ENCODE data around the gene NCOA1.

Gene NCOA1

GRCh38 chr2:24512404-24512803 lies 21.4 kb downstream of the NCOA1 start:
- Histone ChIP-seq H3K36me3 (ENCODE audit: control insufficient read depth in 4 of 4, insufficient read depth in 4 of 4, low read length in 3 of 4) (no peaks in the 10 kb centered on the region), H3K27ac (ENCODE audit: insufficient read depth in 1 of 2, low read depth in 1 of 2, low read length in 2 of 2, poor library complexity in 1 of 2, severe bottlenecking in 2 of 2) (peak overlapping the region in 1 of 2 experiments; percentile 31), H3K4me3 (ENCODE audit: control insufficient read depth in 1 of 7, extremely low read depth in 1 of 7, insufficient read depth in 4 of 7, low read depth in 2 of 7, low read length in 6 of 7) (peak overlapping the region in 2 of 7 experiments; percentile 3 to 32), H3K4me1 (ENCODE audit: control extremely low read depth in 1 of 4, control insufficient read depth in 4 of 4, insufficient read depth in 4 of 4, low read length in 3 of 4) (peaks cover 1 to 33% (median 10%) of the 10 kb centered on the region in 4 experiments), H3K9me3 (ENCODE audit: control extremely low read depth in 1 of 5, control insufficient read depth in 4 of 5, insufficient read depth in 2 of 5, low read depth in 1 of 5, low read length in 4 of 5) (no peaks in the 10 kb centered on the region), H3K27me3 (replicated peaks in 2 of 5; ENCODE audit: control insufficient read depth in 4 of 5, insufficient read depth in 5 of 5, low read length in 4 of 5) (no peaks in the 10 kb centered on the region)
- POLR2A ChIA-PET, result interaction anchor here (0.7 kb wide), 1 partner anchor 29 kb away, joined by 3 read pairs; no protein-coding TSS in a partner anchor
- CTCF ChIA-PET, result interaction anchor here (1.0 kb wide), 1 partner anchor 16 kb away, joined by 3 read pairs; no protein-coding TSS in a partner anchor
- peak in 2 of 3 donors; percentile 38 to 44 for DNase-seq
- WGBS (ENCODE audit: insufficient coverage), result no CpG with 5 or more reads among the region's 2 CpGs

- Histone ChIP-seq H3K4me1 (ENCODE audit: control extremely low read depth in 1 of 4, control insufficient read depth in 4 of 4, insufficient read depth in 4 of 4, low read length in 3 of 4) (peaks cover 1 to 29% (median 8%) of the 10 kb centered on the region in 4 experiments), H3K27ac (ENCODE audit: insufficient read depth in 1 of 2, low read depth in 1 of 2, low read length in 2 of 2, poor library complexity in 1 of 2, severe bottlenecking in 2 of 2) (peak overlapping the region in 1 of 2 experiments; percentile 31), H3K4me3 (ENCODE audit: control insufficient read depth in 1 of 7, extremely low read depth in 1 of 7, insufficient read depth in 4 of 7, low read depth in 2 of 7, low read length in 6 of 7) (peak overlapping the region in 2 of 7 experiments; percentile 3 to 32), H3K9me3 (ENCODE audit: control extremely low read depth in 1 of 5, control insufficient read depth in 4 of 5, insufficient read depth in 2 of 5, low read depth in 1 of 5, low read length in 4 of 5) (no peaks in the 10 kb centered on the region), H3K27me3 (replicated peaks in 2 of 5; ENCODE audit: control insufficient read depth in 4 of 5, insufficient read depth in 5 of 5, low read length in 4 of 5) (no peaks in the 10 kb centered on the region), H3K36me3 (ENCODE audit: control insufficient read depth in 4 of 4, insufficient read depth in 4 of 4, low read length in 3 of 4) (no peaks in the 10 kb centered on the region)
- 100% methylated on average over 1 of the region's 6 CpGs for WGBS (ENCODE audit: insufficient coverage)
- ChIA-PET POLR2A (no interaction called here), CTCF (no interaction called here)
- no peak for DNase-seq
These were observed 21.8 kb downstream of the NCOA1 start for GRCh38 chr2:24512831-24513230.

- 80% methylated on average over 2 of the region's 9 CpGs for WGBS (ENCODE audit: insufficient coverage)
- no peak for DNase-seq
- Histone ChIP-seq H3K9me3 (ENCODE audit: control extremely low read depth in 1 of 5, control insufficient read depth in 4 of 5, insufficient read depth in 2 of 5, low read depth in 1 of 5, low read length in 4 of 5) (no peaks in the 10 kb centered on the region), H3K27me3 (replicated peaks in 2 of 5; ENCODE audit: control insufficient read depth in 4 of 5, insufficient read depth in 5 of 5, low read length in 4 of 5) (no peaks in the 10 kb centered on the region), H3K27ac (ENCODE audit: insufficient read depth in 1 of 2, low read depth in 1 of 2, low read length in 2 of 2, poor library complexity in 1 of 2, severe bottlenecking in 2 of 2) (no peak overlapping the region), H3K4me3 (ENCODE audit: control insufficient read depth in 1 of 7, extremely low read depth in 1 of 7, insufficient read depth in 4 of 7, low read depth in 2 of 7, low read length in 6 of 7) (no peak overlapping the region), H3K4me1 (ENCODE audit: control extremely low read depth in 1 of 4, control insufficient read depth in 4 of 4, insufficient read depth in 4 of 4, low read length in 3 of 4) (peaks cover 1 to 24% (median 7%) of the 10 kb centered on the region in 4 experiments), H3K36me3 (ENCODE audit: control insufficient read depth in 4 of 4, insufficient read depth in 4 of 4, low read length in 3 of 4) (no peaks in the 10 kb centered on the region)
- CTCF ChIA-PET, result no interaction called here
- POLR2A ChIA-PET, result no interaction called here
These were observed 22.4 kb downstream of the NCOA1 start for GRCh38 chr2:24513281-24514071.

- Histone ChIP-seq H3K9me3 (ENCODE audit: control extremely low read depth in 1 of 5, control insufficient read depth in 4 of 5, insufficient read depth in 2 of 5, low read depth in 1 of 5, low read length in 4 of 5) (peaks cover 0 to 1% (median 0%) of the 10 kb centered on the region in 5 experiments), H3K36me3 (ENCODE audit: control insufficient read depth in 4 of 4, insufficient read depth in 4 of 4, low read length in 3 of 4) (no peaks in the 10 kb centered on the region), H3K27ac (ENCODE audit: insufficient read depth in 1 of 2, low read depth in 1 of 2, low read length in 2 of 2, poor library complexity in 1 of 2, severe bottlenecking in 2 of 2) (no peak overlapping the region), H3K4me1 (ENCODE audit: control extremely low read depth in 1 of 4, control insufficient read depth in 4 of 4, insufficient read depth in 4 of 4, low read length in 3 of 4) (peaks cover 1 to 17% (median 7%) of the 10 kb centered on the region in 4 experiments), H3K4me3 (ENCODE audit: control insufficient read depth in 1 of 7, extremely low read depth in 1 of 7, insufficient read depth in 4 of 7, low read depth in 2 of 7, low read length in 6 of 7) (no peak overlapping the region), H3K27me3 (replicated peaks in 2 of 5; ENCODE audit: control insufficient read depth in 4 of 5, insufficient read depth in 5 of 5, low read length in 4 of 5) (no peaks in the 10 kb centered on the region)
- ChIA-PET POLR2A (no interaction called here), CTCF (no interaction called here)
- no peak for DNase-seq
- no CpG with 5 or more reads among the region's 2 CpGs for WGBS (ENCODE audit: insufficient coverage)
These were observed 23.8 kb downstream of the NCOA1 start for GRCh38 chr2:24514820-24515219.

- POLR2A ChIA-PET, result no interaction called here
- DNase-seq, result peak in 1 of 3 donors; percentile 35
- H3K4me1 ChIP-seq (ENCODE audit: control extremely low read depth in 1 of 4, control insufficient read depth in 4 of 4, insufficient read depth in 4 of 4, low read length in 3 of 4), result peaks cover 1 to 17% (median 7%) of the 10 kb centered on the region in 4 experiments
These were observed 24.3 kb downstream of the NCOA1 start for GRCh38 chr2:24515335-24515734.

GRCh38 chr2:24515831-24516230 lies 24.8 kb downstream of the NCOA1 start:
- Histone ChIP-seq H3K27ac (ENCODE audit: insufficient read depth in 1 of 2, low read depth in 1 of 2, low read length in 2 of 2, poor library complexity in 1 of 2, severe bottlenecking in 2 of 2) (no peak overlapping the region), H3K4me3 (ENCODE audit: control insufficient read depth in 1 of 7, extremely low read depth in 1 of 7, insufficient read depth in 4 of 7, low read depth in 2 of 7, low read length in 6 of 7) (no peak overlapping the region), H3K36me3 (ENCODE audit: control insufficient read depth in 4 of 4, insufficient read depth in 4 of 4, low read length in 3 of 4) (peaks cover 0 to 2% (median 0%) of the 10 kb centered on the region in 4 experiments), H3K4me1 (ENCODE audit: control extremely low read depth in 1 of 4, control insufficient read depth in 4 of 4, insufficient read depth in 4 of 4, low read length in 3 of 4) (peaks cover 1 to 17% (median 7%) of the 10 kb centered on the region in 4 experiments), H3K27me3 (replicated peaks in 2 of 5; ENCODE audit: control insufficient read depth in 4 of 5, insufficient read depth in 5 of 5, low read length in 4 of 5) (no peaks in the 10 kb centered on the region), H3K9me3 (ENCODE audit: control extremely low read depth in 1 of 5, control insufficient read depth in 4 of 5, insufficient read depth in 2 of 5, low read depth in 1 of 5, low read length in 4 of 5) (peaks cover 0 to 9% (median 0%) of the 10 kb centered on the region in 5 experiments)
- ChIA-PET POLR2A (no interaction called here), CTCF (interaction anchor here (0.7 to 1.2 kb wide), 3 partner anchors 9 to 160 kb away, joined by 3 read pairs; no protein-coding TSS in a partner anchor)
- peak in 2 of 3 donors; percentile 33 to 39 for DNase-seq
- WGBS (ENCODE audit: insufficient coverage), result no CpG with 5 or more reads among the region's 2 CpGs

More at GRCh38 chr2:24515335-24515734, 24.3 kb downstream of the NCOA1 start:
- CTCF ChIA-PET, result interaction anchor here (1.2 kb wide), 1 partner anchor 8 kb away, joined by 3 read pairs; no protein-coding TSS in a partner anchor
- peaks cover 0 to 6% (median 0%) of the 10 kb centered on the region in 5 experiments for H3K9me3 ChIP-seq (ENCODE audit: control extremely low read depth in 1 of 5, control insufficient read depth in 4 of 5, insufficient read depth in 2 of 5, low read depth in 1 of 5, low read length in 4 of 5)
- H3K36me3 ChIP-seq (ENCODE audit: control insufficient read depth in 4 of 4, insufficient read depth in 4 of 4, low read length in 3 of 4), result peaks cover 0 to 2% (median 0%) of the 10 kb centered on the region in 4 experiments
- WGBS (ENCODE audit: insufficient coverage), result 100% methylated on average over 1 of the region's 2 CpGs
- H3K4me3 ChIP-seq (ENCODE audit: control insufficient read depth in 1 of 7, extremely low read depth in 1 of 7, insufficient read depth in 4 of 7, low read depth in 2 of 7, low read length in 6 of 7), result no peak overlapping the region
- H3K27ac ChIP-seq (ENCODE audit: insufficient read depth in 1 of 2, low read depth in 1 of 2, low read length in 2 of 2, poor library complexity in 1 of 2, severe bottlenecking in 2 of 2), result no peak overlapping the region
- no peaks in the 10 kb centered on the region for H3K27me3 ChIP-seq (replicated peaks in 2 of 5; ENCODE audit: control insufficient read depth in 4 of 5, insufficient read depth in 5 of 5, low read length in 4 of 5)

GRCh38 chr2:24517247-24517646 lies 26.2 kb downstream of the NCOA1 start:
- POLR2A ChIA-PET, result no interaction called here
- Histone ChIP-seq H3K4me3 (ENCODE audit: control insufficient read depth in 1 of 7, extremely low read depth in 1 of 7, insufficient read depth in 4 of 7, low read depth in 2 of 7, low read length in 6 of 7) (no peak overlapping the region), H3K4me1 (ENCODE audit: control extremely low read depth in 1 of 4, control insufficient read depth in 4 of 4, insufficient read depth in 4 of 4, low read length in 3 of 4) (peaks cover 0 to 12% (median 6%) of the 10 kb centered on the region in 4 experiments), H3K36me3 (ENCODE audit: control insufficient read depth in 4 of 4, insufficient read depth in 4 of 4, low read length in 3 of 4) (peaks cover 0 to 4% (median 0%) of the 10 kb centered on the region in 4 experiments), H3K9me3 (ENCODE audit: control extremely low read depth in 1 of 5, control insufficient read depth in 4 of 5, insufficient read depth in 2 of 5, low read depth in 1 of 5, low read length in 4 of 5) (peaks cover 0 to 9% (median 0%) of the 10 kb centered on the region in 5 experiments), H3K27me3 (replicated peaks in 2 of 5; ENCODE audit: control insufficient read depth in 4 of 5, insufficient read depth in 5 of 5, low read length in 4 of 5) (no peaks in the 10 kb centered on the region), H3K27ac (ENCODE audit: insufficient read depth in 1 of 2, low read depth in 1 of 2, low read length in 2 of 2, poor library complexity in 1 of 2, severe bottlenecking in 2 of 2) (peak overlapping the region in 1 of 2 experiments; percentile 35)
- CTCF ChIA-PET, result no interaction called here
- peak in 1 of 3 donors; percentile 31 for DNase-seq
- 90% methylated on average over 1 of the region's 5 CpGs for WGBS (ENCODE audit: insufficient coverage)

Measured in common myeloid progenitor, CD34-positive (primary cell).